NCI-H187 treated with DMSO at 0.1 percent for 48 hours (cell line): ENCODE results near the gene HK2.
"Not testable (repeated sequence)": the region's sequence is repeated elsewhere in the genome, so short reads cannot be mapped to it uniquely, and the experiment has no call there.

Source experiments
- DNase-seq: peaks from one replicate; lab custom pipeline; 2025; lab: John Stamatoyannopoulos, UW

Gene HK2

DNA sequence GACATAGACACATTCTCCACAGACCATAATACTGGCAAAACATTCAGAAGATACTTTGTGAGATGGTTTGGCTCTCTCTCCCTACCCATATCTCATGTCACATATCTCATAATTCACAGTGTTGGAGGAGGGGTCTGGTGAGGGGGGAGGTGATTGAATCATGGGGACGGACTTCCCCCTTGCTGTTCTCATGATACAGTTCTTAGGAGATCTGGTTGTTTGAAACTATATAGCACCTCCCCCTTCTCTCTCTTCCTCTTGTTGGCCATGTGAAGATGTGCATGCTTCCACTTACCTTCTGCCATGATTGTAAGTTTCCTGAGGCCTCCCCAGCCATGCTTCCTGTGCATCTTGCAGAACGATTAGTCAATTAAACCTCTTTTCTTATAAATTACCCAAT is 61.1 kb downstream of the HK2 start:
- no peak for DNase-seq

- DNase-seq = no peak
Observed at GRCh38 chr2:74896232-74896631, 62.3 kb downstream of the HK2 start.

DNA sequence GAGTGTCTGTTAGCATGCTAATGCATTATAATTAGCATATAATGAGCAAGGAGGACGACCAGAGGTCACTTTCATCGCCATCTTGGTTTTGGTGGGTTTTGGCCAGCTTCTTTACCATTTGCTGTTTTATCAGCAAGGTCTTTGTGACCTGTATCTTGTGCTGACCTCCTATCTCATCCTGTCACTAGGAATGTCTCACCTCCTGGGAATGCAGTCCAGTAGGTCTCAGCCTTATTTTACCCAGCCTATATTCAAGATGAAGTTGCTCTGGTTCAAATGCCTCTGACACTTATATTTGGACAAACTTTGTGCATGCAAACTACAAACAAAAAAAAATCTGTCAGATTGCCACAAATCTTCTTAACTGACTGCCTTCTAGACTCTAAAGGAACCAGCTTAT is 66.3 kb downstream of the HK2 start:
- not testable (repeated sequence) for DNase-seq

DNA sequence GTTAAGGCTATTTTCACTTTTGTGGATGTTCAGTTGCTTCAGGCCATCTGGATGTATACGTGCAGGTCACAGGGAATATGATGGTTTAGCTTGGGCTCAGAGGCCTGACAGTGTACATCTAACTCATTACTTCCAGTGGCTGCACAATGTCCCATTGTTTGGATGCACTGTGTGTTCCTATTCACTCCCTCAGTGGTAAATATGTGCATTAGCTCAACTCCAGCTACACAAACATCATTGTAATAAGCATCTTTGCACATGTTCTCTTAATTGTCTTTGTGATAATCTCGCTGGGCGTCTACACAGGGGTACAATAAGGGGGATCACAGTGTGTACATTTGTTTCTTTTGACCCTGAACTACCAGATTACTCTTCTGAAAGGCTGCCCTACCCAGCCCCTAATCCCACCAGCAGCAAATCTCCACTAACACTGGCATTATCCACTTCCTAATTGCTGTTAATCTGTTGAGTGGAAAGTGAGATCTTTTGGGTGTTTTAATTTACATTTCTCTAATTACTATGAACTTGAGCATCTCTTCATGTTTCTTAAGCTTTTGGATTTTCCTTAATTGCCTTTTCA is 68.4 kb downstream of the HK2 start:
- DNase-seq = no peak

GRCh38 chr2:74906395-74906794 is 72.5 kb downstream of the HK2 start:
- DNase-seq = no peak

DNA sequence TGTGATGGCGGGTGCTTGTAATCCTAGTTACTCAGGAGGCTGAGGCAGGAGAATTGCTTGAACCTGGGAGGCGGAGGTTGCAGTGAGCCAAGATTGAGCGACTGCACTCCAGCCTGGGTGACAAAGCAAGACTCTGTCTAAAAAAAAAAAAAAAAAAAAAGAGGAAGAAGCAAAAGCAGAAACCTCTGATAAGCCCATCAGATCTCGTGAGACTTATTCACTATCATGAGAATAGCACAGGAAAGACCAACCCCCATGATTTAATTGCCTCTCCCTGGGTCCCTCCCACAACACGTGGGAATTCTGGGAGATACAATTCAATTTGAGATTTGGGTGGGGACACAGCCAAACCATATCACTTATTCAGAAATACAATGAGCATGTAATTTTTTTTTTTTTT is 73.6 kb downstream of the HK2 start:
- DNase-seq = not testable (repeated sequence)

DNA sequence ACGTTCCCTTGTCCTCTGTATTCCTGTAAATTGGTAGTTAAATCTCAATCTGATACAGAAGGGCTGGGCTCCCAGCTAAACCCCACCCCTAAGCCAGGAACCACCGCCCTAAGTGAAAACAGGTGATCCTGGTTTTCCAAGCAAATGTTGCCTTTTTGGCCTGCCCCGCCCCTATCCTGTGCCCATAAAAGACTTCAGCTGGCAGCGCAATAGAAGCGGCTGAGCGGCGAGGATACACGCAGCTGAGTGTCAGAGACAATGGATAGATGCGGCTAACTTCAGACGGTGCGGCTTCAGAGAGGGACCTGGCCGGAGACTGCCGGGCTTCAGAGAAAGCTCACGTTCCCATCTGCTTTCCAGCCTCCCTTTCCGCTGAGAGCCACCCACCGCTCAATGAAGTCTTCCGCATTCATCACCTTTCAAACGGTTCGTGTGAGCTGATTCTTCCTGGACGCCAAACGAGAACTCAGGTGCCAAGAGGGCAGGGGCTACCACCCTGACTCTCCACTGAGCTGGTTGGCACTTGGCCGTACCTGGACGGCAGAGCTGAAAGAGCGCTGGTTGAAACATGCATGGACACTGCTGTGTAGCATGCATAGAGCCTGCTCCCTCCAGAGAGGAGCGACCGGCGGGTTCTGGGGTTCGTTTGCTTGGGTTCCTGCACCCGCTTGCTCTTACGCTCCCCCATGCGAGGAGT is 75.0 kb downstream of the HK2 start:
- DNase-seq = no peak

DNA sequence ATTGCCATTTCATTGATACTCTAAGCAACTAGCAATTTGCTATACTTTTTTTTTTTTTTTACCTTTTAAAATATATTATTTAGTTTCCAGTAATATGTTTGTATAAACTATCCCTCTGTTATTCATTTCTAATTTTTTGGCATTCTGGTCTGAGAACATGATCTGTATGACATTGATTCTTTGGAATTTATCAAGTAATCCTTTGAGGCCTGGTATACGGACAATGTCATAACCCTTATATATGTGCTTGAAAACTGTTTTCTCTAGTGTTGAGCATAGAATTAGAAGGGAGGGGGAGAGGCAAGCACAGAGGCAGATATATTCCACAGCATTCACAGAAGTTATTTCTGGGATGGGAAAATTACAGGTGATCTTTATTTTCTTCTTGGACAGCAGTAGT is 76.3 kb downstream of the HK2 start:
- no peak for DNase-seq

DNA sequence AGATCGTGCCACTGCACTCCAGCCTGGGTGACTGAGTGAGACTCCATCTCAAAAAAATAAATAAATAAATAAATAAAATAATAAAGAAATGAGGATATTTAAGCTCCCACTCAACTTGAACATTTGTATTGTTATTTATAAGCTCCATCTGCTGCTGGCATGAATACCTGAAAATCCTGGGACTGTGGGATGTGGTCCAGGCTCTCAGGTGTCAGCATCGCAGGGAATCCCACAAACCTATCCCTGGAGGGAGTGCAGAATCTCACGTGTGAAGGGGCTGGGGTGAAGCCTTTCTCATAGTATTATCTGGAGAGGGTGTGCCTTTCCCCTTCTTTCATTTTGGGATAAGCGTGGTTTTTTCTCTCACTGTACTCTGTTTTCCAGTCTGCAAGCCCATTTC is 77.1 kb downstream of the HK2 start:
- DNase-seq = no peak

- DNase-seq = no peak
Observed at GRCh38 chr2:74915743-74916142, 81.8 kb downstream of the HK2 start.

- no peak for DNase-seq
Observed at GRCh38 chr2:74916394-74916793, 82.5 kb downstream of the HK2 start.

DNA sequence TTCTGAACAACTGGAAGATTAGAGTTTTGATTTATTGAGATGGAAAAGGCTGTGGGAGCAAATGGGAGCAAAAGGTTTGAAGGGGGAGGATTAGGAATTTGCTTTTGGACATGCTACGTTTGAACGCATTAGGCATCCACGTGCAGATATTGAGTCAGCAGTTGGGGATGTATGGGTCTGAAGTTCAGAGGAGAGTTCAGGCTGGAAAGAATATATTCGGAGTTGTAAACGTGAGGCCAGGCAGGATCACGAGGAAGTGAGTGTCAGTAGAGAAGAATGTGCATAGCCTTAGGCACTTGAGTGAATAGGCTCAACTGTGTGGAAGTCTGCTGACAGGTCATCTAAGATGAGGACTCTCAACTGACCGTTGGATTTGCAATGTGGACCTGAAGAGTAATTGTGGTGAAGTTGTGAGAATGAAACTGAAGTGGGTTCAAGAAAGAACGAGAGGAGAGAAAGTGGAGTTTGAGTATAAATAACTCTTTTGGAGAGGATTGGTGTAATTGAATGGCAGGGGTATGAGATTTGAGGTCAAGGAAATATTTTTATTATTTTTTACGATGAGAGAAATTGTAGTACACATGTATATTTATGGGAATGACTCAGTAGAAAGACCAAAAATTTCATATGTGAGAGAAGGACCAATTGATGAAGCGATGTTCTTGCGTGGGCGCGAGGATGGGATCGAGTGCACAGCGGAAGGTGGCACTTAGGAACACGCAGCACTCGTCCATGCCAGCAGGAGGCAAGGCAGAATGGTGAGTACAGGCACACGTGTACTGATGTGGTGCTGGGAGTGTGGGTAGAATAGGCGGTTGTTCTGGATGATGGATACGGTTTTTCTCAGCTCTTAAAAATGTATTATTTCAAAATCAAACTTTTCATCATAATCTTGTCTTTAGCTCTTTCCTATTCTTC is 84.0 kb downstream of the HK2 start:
- DNase-seq = no peak

- no peak for DNase-seq
Observed at GRCh38 chr2:74919827-74920226, 85.9 kb downstream of the HK2 start.

DNA sequence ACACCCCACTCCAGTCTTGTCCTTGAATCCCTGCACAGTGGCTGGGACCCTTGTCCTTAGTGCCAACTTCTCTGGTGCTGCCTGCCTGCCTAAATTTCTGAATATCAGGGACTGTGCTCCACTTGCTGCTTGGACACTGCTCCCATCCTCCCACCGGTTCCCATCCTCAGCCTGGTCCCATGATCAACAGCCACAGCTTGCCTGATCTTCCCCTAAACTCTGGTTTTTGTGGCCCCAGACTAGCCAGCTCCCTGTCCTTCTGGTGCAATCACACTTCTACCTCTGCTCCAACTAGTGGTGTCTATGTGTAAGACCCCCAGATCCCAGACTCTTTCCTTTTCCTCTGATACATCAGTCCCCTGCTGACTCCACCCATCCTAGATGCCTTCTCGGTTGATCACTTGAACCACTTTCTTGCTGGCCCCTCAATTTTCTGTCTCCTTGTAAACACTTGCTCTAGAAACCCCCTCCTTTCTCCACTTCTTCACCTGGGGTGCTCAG is 87.4 kb downstream of the HK2 start:
- no peak for DNase-seq

GRCh38 chr2:74922592-74923227 is 88.8 kb downstream of the HK2 start:
- DNase-seq = no peak

GRCh38 chr2:74924463-74925265 is 90.7 kb downstream of the HK2 start:
- no peak for DNase-seq

DNA sequence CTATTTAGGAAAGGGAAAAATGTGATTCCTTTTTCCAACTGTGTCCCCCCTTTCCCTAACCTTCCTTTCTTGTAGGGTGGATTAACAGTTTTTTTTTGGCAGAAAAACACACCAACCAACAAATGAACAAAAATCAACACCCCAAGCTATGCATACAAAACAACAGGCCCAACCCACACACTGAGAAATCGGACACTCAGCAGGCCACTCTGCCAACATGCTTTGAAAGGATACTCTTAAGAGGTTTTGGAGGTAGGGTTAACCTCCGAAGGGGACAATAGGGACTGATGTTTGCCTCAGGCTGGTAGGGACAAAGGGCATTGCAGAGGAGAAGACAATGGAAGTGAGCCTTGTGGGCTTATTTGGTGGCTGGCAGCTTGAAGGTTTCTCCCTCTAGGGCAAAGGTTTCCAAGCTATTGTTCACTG is 91.4 kb downstream of the HK2 start:
- DNase-seq = no peak

DNA sequence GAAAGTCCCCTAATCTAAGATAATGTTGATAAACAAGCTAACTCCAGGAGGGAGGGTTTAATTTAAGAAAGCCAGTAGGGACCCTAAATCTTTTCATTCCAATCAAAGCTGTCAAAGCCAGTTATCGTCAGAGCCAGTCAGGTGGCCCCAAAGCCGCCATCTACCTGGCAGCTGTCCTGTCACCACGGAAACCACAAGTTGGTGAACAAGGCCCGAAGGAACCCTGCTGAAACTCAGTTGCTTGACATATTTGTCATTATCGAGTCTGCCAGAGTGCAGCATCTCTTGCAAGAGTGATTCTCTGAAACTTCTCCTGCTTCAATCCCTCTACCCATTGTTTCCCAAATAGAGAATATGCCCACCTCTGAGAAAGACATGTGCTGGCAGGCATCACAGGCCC is 93.7 kb downstream of the HK2 start:
- DNase-seq = no peak

- DNase-seq = no peak
Observed at GRCh38 chr2:74930811-74931486, 97.0 kb downstream of the HK2 start.

- DNase-seq = no peak
Observed at GRCh38 chr2:74931940-74932339, 98.0 kb downstream of the HK2 start.

DNA sequence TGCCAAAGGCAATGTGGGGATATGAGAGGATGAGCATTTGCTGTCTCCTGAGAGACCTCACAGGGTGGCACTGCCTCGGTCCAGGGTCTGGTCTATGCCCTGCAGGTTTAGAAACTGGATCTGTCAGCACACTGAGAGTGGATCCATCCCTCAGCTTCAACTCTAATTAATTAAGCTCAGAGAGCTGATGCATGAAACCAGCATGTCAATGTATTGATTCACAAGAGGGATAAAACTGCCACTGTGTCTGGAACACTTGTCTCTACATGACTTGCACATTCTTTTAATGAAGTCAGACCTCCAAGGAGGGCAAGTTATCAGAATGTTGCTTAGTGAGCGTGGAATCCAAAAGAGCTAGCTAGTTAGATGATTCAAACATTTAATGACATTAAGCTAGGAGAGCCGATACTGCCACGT is 102.1 kb downstream of the HK2 start:
- no peak for DNase-seq
